Astrocyte (in vitro differentiated cells and primary cell): ENCODE measurements around the gene KRTAP10-1. TPM values are rescaled to one million over a fixed set of nuclear protein-coding genes. Genes with fewer than 3 reads are reported as not detected.

ENCODE experiments used
- DNase-seq: peaks from one replicate; pipeline ENCODE4 v3.0.0-alpha.2; 2010; ENCODE audit warnings: low read depth
- FAIRE-seq: peaks from 2 replicates; lab custom pipeline; 2011; peaks lifted over from hg19 to GRCh38; lab: Jason Lieb, UNC
- H2AFZ ChIP-seq: 2 replicates; pipeline ENCODE4 v1.6.0; 2012; ENCODE audit warnings: low read depth, low read length, inconsistent platforms
- H3K27ac ChIP-seq: 2 replicates; pipeline ENCODE4 v1.5.1; 2011; ENCODE audit warnings: low read depth, low read length, inconsistent platforms
- H3K27me3 ChIP-seq: 2 replicates; pipeline ENCODE4 v1.6.0; 2011; ENCODE audit warnings: low read length, inconsistent platforms; ENCODE audit not compliant: insufficient read depth
- H3K36me3 ChIP-seq: 2 replicates; pipeline ENCODE4 v1.5.1; 2011; ENCODE audit warnings: low read length, inconsistent platforms; ENCODE audit not compliant: insufficient read depth
- H3K4me1 ChIP-seq: 2 replicates; pipeline ENCODE4 v1.5.1; 2011; ENCODE audit warnings: low read length, inconsistent platforms; ENCODE audit not compliant: insufficient read depth
- H3K4me2 ChIP-seq: 2 replicates; pipeline ENCODE4 v1.6.0; 2012; ENCODE audit warnings: low read length, inconsistent platforms
- H3K4me3 ChIP-seq: 2 replicates; pipeline ENCODE4 v1.5.1; 2011; ENCODE audit warnings: low read depth, mild to moderate bottlenecking, low read length, inconsistent platforms; ENCODE audit not compliant: insufficient read depth
- H3K79me2 ChIP-seq: 2 replicates; pipeline ENCODE4 v1.6.0; 2012; ENCODE audit warnings: mild to moderate bottlenecking, low read length, inconsistent platforms; ENCODE audit not compliant: insufficient read depth
- H3K9ac ChIP-seq: 2 replicates; pipeline ENCODE4 v1.6.0; 2012; ENCODE audit warnings: mild to moderate bottlenecking, low read length, inconsistent platforms
- H3K9me3 ChIP-seq: 2 replicates; pipeline ENCODE4 v1.5.1; 2012; ENCODE audit warnings: low read depth, mild to moderate bottlenecking, low read length, inconsistent platforms; ENCODE audit not compliant: insufficient read depth
- H4K20me1 ChIP-seq: 2 replicates; pipeline ENCODE4 v1.6.0; 2012; ENCODE audit warnings: low read length, inconsistent platforms; ENCODE audit not compliant: insufficient read depth
- H3K27ac Mint-ChIP-seq: one replicate; pipeline ENCODE4 v1.8.0; 2021; ENCODE audit warnings: mild to moderate bottlenecking, mixed read lengths; ENCODE audit not compliant: unreplicated experiment
- H3K27me3 Mint-ChIP-seq: one replicate; pipeline ENCODE4 v1.8.0; 2021; ENCODE audit warnings: low read depth, mixed read lengths; ENCODE audit not compliant: unreplicated experiment
- H3K36me3 Mint-ChIP-seq: one replicate; pipeline ENCODE4 v1.8.0; 2021; ENCODE audit warnings: low read depth, mixed read lengths; ENCODE audit not compliant: unreplicated experiment
- H3K4me1 Mint-ChIP-seq: one replicate; pipeline ENCODE4 v1.8.0; 2021; ENCODE audit warnings: low read depth, mixed read lengths; ENCODE audit not compliant: unreplicated experiment
- H3K4me3 Mint-ChIP-seq: one replicate; pipeline ENCODE4 v1.8.0; 2021; ENCODE audit warnings: mild to moderate bottlenecking, moderate library complexity, mixed read lengths; ENCODE audit not compliant: unreplicated experiment
- H3K9me3 Mint-ChIP-seq: one replicate; pipeline ENCODE4 v1.8.0; 2021; ENCODE audit warnings: mild to moderate bottlenecking, mixed read lengths; ENCODE audit not compliant: unreplicated experiment
- EZH2 ChIP-seq: IDR thresholded peaks from 2 replicates; pipeline ENCODE4 v1.6.1; 2012; ENCODE audit warnings: mild to moderate bottlenecking, low read length, inconsistent platforms; ENCODE audit not compliant: insufficient read depth
- total RNA-seq: library from RNA; stranded (reverse); gene quantifications from 2 replicates; pipeline ENCODE4 v1.2.1, GENCODE V29; 2021
- TF ChIP-seq, protein P1 (sequence below): IDR thresholded peaks from 2 replicates; pipeline ENCODE4 v1.5.1; 2011; ENCODE audit warnings: low read depth, mild to moderate bottlenecking, inconsistent platforms, low read length, moderate library complexity; ENCODE audit not compliant: insufficient read depth

The KRTAP10-1 gene
- total RNA-seq, 1 donor from 2014 or later, result not detected

DNA sequence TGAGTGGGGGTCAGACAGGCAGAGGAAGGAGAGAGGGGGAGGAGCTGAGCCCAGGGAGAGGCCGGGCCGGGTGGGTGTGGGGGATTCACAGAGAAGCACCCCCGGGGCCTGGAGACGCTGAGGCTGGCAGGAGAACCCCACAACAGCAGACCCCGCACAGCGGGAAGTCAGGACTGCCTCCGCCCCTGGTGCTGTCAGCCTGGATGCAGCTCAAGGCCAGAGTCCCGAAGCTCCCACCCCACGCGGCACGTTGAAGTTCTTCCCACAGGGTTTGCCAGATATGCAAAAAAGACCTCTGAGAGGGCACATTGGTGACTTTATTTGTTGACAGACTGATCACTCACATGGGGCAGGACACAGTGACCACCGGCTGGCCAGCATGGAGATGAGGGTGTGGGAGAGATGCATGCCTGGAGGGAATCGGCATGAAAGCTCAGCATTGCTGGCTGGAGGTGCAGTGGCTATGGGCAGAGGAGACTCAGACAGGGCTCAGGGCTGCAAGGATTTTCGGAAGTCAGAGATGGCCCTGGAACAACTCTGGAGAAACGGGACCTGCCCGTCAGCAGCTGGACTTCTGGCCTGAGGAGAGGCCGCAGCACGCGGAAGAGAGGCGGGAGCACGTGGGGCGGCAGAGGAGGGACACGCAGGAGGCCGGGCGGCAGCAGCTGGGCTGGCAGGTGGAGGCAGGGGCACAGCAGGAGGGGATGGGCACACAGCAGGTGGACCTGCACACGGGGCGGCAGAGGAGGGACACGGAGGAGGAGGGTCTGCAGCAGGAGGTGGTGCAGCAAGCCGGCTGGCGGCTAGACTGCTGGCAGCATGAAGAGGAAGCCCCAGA is 17.7 kb upstream of the KRTAP10-1 start:
- Histone ChIP-seq H2AFZ (no peak overlapping the region), H3K36me3 (no peaks in the 10 kb centered on the region), H4K20me1 (no peaks in the 10 kb centered on the region), H3K27me3 (peaks cover 5% of the 10 kb centered on the region), H3K9ac (no peak overlapping the region), H3K27ac (no peak overlapping the region), H3K79me2 (no peaks in the 10 kb centered on the region), H3K4me1 (no peaks in the 10 kb centered on the region), H3K4me3 (no peak overlapping the region), H3K9me3 (no peaks in the 10 kb centered on the region), H3K4me2 (no peak overlapping the region)
- TF ChIP-seq, protein P1, sequence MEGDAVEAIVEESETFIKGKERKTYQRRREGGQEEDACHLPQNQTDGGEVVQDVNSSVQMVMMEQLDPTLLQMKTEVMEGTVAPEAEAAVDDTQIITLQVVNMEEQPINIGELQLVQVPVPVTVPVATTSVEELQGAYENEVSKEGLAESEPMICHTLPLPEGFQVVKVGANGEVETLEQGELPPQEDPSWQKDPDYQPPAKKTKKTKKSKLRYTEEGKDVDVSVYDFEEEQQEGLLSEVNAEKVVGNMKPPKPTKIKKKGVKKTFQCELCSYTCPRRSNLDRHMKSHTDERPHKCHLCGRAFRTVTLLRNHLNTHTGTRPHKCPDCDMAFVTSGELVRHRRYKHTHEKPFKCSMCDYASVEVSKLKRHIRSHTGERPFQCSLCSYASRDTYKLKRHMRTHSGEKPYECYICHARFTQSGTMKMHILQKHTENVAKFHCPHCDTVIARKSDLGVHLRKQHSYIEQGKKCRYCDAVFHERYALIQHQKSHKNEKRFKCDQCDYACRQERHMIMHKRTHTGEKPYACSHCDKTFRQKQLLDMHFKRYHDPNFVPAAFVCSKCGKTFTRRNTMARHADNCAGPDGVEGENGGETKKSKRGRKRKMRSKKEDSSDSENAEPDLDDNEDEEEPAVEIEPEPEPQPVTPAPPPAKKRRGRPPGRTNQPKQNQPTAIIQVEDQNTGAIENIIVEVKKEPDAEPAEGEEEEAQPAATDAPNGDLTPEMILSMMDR, result no peak
- no peak for TF ChIP-seq EZH2
- Mint-ChIP-seq H3K36me3 (no peaks in the 10 kb centered on the region), H3K4me3 (no peak overlapping the region), H3K27me3 (peaks cover 25% of the 10 kb centered on the region), H3K4me1 (no peaks in the 10 kb centered on the region), H3K27ac (no peak overlapping the region), H3K9me3 (peaks cover 8% of the 10 kb centered on the region)
- DNase-seq (no peak), FAIRE-seq (no peak)

DNA sequence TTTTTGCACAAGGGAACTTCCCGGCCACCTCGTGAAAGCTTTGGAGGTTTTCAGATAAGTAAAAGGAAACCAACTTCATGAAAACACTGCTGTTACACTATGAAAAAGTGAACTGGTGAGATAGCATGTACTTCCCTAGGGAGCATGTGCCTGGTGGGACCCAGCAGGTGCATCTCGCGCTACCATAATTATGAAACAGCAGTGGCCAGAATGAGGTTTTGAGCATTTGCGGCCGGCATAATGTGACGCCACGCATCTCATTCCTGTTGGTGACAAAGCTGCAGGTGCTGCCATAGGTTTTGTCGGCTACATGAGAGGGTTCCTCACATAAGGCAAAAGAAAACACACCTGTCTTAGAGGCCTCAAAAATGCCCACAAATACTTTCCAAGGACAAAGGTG is 16.9 kb upstream of the KRTAP10-1 start:
- Mint-ChIP-seq H3K9me3 (peaks cover 6% of the 10 kb centered on the region), H3K27ac (no peak overlapping the region), H3K4me3 (no peak overlapping the region), H3K36me3 (no peaks in the 10 kb centered on the region), H3K4me1 (no peaks in the 10 kb centered on the region), H3K27me3 (peaks cover 25% of the 10 kb centered on the region)
- no peak overlapping the region for H3K4me2 ChIP-seq
- H3K9ac ChIP-seq, result no peak overlapping the region
- FAIRE-seq (no peak), DNase-seq (no peak)
- no peak overlapping the region for H2AFZ ChIP-seq
- no peaks in the 10 kb centered on the region for H3K9me3 ChIP-seq
- peaks cover 5% of the 10 kb centered on the region for H3K27me3 ChIP-seq
- H4K20me1 ChIP-seq, result no peaks in the 10 kb centered on the region
- H3K79me2 ChIP-seq, result no peaks in the 10 kb centered on the region
- H3K36me3 ChIP-seq, result no peaks in the 10 kb centered on the region
- no peaks in the 10 kb centered on the region for H3K4me1 ChIP-seq
- H3K4me3 ChIP-seq, result no peak overlapping the region
- TF ChIP-seq, protein P1, result no peak
- TF ChIP-seq EZH2, result no peak
- H3K27ac ChIP-seq, result no peak overlapping the region
